ENCODE results near the gene GPBAR1.
"Not testable (repeated sequence)": the region's sequence is repeated elsewhere in the genome, so short reads cannot be mapped to it uniquely, and the experiment has no call there.

Gene GPBAR1

GRCh38 chr2:218269900-218270720, 9.3 kb downstream of the GPBAR1 start, which contains the start of the genes AAMP and PNKD:
Gene AAMP, minus strand, starts transcription at chr2:218270137. Its CDS starts 51 bp downstream, at chr2:218270086.
Gene PNKD, plus strand, starts transcription at chr2:218270519. Its CDS starts 17 bp downstream, at chr2:218270536.
- DNase-seq, result peak; percentile 99

- DNase-seq, result no peak
These were observed 10.1 kb downstream of the GPBAR1 start for GRCh38 chr2:218270721-218271486.

GRCh38 chr2:218271487-218271797, 10.6 kb downstream of the GPBAR1 start:
- DNase-seq, result no peak

- no peak for DNase-seq
These were observed 11.2 kb downstream of the GPBAR1 start for GRCh38 chr2:218271865-218272530.

GRCh38 chr2:218272531-218273212, 11.9 kb downstream of the GPBAR1 start:
- peak; percentile 91 for DNase-seq

- DNase-seq, result not testable (repeated sequence)
These were observed 12.5 kb downstream of the GPBAR1 start for GRCh38 chr2:218273214-218273907.

GRCh38 chr2:218273908-218274249, 13.1 kb downstream of the GPBAR1 start:
- DNase-seq, result no peak

- DNase-seq, result no peak
These were observed 13.8 kb downstream of the GPBAR1 start for GRCh38 chr2:218274586-218274985.

GRCh38 chr2:218275371-218276072, 14.7 kb downstream of the GPBAR1 start:
- no peak for DNase-seq

GRCh38 chr2:218276986-218277755, 16.4 kb downstream of the GPBAR1 start:
- DNase-seq, result no peak

- no peak for DNase-seq
These were observed 17.1 kb downstream of the GPBAR1 start for GRCh38 chr2:218277921-218278320.

GRCh38 chr2:218278531-218279360, 17.9 kb downstream of the GPBAR1 start:
- no peak for DNase-seq

GRCh38 chr2:218280260-218280870, 19.6 kb downstream of the GPBAR1 start:
- DNase-seq, result no peak

GRCh38 chr2:218281449-218281848, 20.6 kb downstream of the GPBAR1 start:
- DNase-seq, result no peak

GRCh38 chr2:218282173-218282991, 21.6 kb downstream of the GPBAR1 start:
- no peak for DNase-seq

GRCh38 chr2:218284106-218284811, 23.4 kb downstream of the GPBAR1 start:
- DNase-seq, result peak; percentile 83

- DNase-seq, result no peak
These were observed 24.8 kb downstream of the GPBAR1 start for GRCh38 chr2:218285604-218286003.
